H9 (cell line): Measurements from ENCODE around the gene NR1D1. TPM values are rescaled to one million over a fixed set of nuclear protein-coding genes. Genes with fewer than 3 reads are reported as not detected.

Source experiments
- DNase-seq: peaks from one replicate; pipeline ENCODE4 v3.0.0-alpha.2; 2017
- H2AFZ ChIP-seq: one replicate; pipeline ENCODE4 v1.6.1; 2013; ENCODE audit warnings: mild to moderate bottlenecking, low read length, control low read depth, moderate library complexity
- H2AK5ac ChIP-seq: 2 replicates; pipeline ENCODE4 v1.6.1; 2013; ENCODE audit warnings: low read length, control low read depth, mixed read lengths; ENCODE audit not compliant: insufficient read length
- H2BK120ac ChIP-seq: one replicate; pipeline ENCODE4 v1.6.1; 2013; ENCODE audit warnings: low read depth, mild to moderate bottlenecking, low read length, control low read depth, inconsistent platforms; ENCODE audit not compliant: poor library complexity, severe bottlenecking
- H2BK12ac ChIP-seq: 2 replicates; pipeline ENCODE4 v1.6.1; 2013; ENCODE audit warnings: low read length, control low read depth, mixed read lengths, low read depth; ENCODE audit not compliant: insufficient read length
- H2BK15ac ChIP-seq: 2 replicates; pipeline ENCODE4 v1.6.1; 2013; ENCODE audit warnings: low read depth, low read length, control low read depth
- H2BK20ac ChIP-seq: one replicate; pipeline ENCODE4 v1.6.1; 2013; ENCODE audit warnings: low read depth, mild to moderate bottlenecking, low read length, control low read depth, inconsistent platforms; ENCODE audit not compliant: poor library complexity, severe bottlenecking
- H2BK5ac ChIP-seq: 2 replicates; pipeline ENCODE4 v1.6.1; 2013; ENCODE audit warnings: low read length, control low read depth, mixed read lengths; ENCODE audit not compliant: insufficient read length
- H3K14ac ChIP-seq: 2 replicates; pipeline ENCODE4 v1.6.1; 2013; ENCODE audit warnings: low read length, control low read depth; ENCODE audit not compliant: insufficient read depth
- H3K18ac ChIP-seq: 2 replicates; pipeline ENCODE4 v1.6.1; 2013; ENCODE audit warnings: low read depth, mild to moderate bottlenecking, mixed read lengths, low read length, control low read depth; ENCODE audit not compliant: insufficient read length
- H3K23ac ChIP-seq: 2 replicates; pipeline ENCODE4 v1.6.1; 2013; ENCODE audit warnings: low read length, control low read depth, mixed read lengths, low read depth; ENCODE audit not compliant: insufficient read length
- H3K23me2 ChIP-seq: 2 replicates; pipeline ENCODE4 v1.6.1; 2013; ENCODE audit warnings: low read depth, mild to moderate bottlenecking, mixed read lengths, low read length, control low read depth; ENCODE audit not compliant: insufficient read length, poor library complexity, severe bottlenecking
- H3K27ac ChIP-seq: 2 replicates; pipeline ENCODE4 v1.5.1; 2013; ENCODE audit warnings: low read length, control low read depth, mixed read lengths, low read depth; ENCODE audit not compliant: insufficient read length
- H3K27me3 ChIP-seq: 2 replicates; pipeline ENCODE4 v1.6.1; 2013; ENCODE audit warnings: low read length, control low read depth, inconsistent platforms; ENCODE audit not compliant: insufficient read depth
- H3K4ac ChIP-seq: 2 replicates; pipeline ENCODE4 v1.6.1; 2013; ENCODE audit warnings: low read depth, mild to moderate bottlenecking, control low read depth, inconsistent platforms, low read length, moderate library complexity
- H3K4me1 ChIP-seq: 2 replicates; pipeline ENCODE4 v1.6.1; 2013; ENCODE audit warnings: low read length, control low read depth, inconsistent platforms; ENCODE audit not compliant: insufficient read depth
- H3K4me2 ChIP-seq: 2 replicates; pipeline ENCODE4 v1.6.1; 2013; ENCODE audit warnings: low read length, control low read depth, mixed read lengths; ENCODE audit not compliant: insufficient read length, insufficient read depth
- H3K56ac ChIP-seq: 2 replicates; pipeline ENCODE4 v1.6.1; 2013; ENCODE audit warnings: low read depth, mild to moderate bottlenecking, mixed read lengths, low read length, control low read depth; ENCODE audit not compliant: insufficient read length
- H3K79me1 ChIP-seq: 2 replicates; pipeline ENCODE4 v1.6.1; 2013; ENCODE audit warnings: low read depth, mild to moderate bottlenecking, moderate library complexity, low read length, control low read depth, inconsistent platforms; ENCODE audit not compliant: insufficient read depth, poor library complexity, severe bottlenecking
- H3K79me2 ChIP-seq: 2 replicates; pipeline ENCODE4 v1.6.1; 2013; ENCODE audit warnings: low read length, control low read depth, inconsistent platforms; ENCODE audit not compliant: insufficient read depth
- H3K9ac ChIP-seq: 2 replicates; pipeline ENCODE4 v1.6.1; 2013; ENCODE audit warnings: low read length, control low read depth, mixed read lengths; ENCODE audit not compliant: insufficient read length; ENCODE audit errors: extremely low read depth
- H3K9me3 ChIP-seq: one replicate; pipeline ENCODE4 v1.6.1; 2013; ENCODE audit warnings: low read depth, low read length, inconsistent platforms; ENCODE audit not compliant: control insufficient read depth
- H3T11ph ChIP-seq: one replicate; pipeline ENCODE4 v1.6.1; 2013; ENCODE audit warnings: mild to moderate bottlenecking, low read length, control low read depth, inconsistent platforms
- H4K20me1 ChIP-seq: one replicate; pipeline ENCODE4 v1.6.1; 2013; ENCODE audit not compliant: control insufficient read depth, insufficient read length, insufficient read depth
- H4K5ac ChIP-seq: 2 replicates; pipeline ENCODE4 v1.6.1; 2013; ENCODE audit warnings: low read depth, mild to moderate bottlenecking, mixed read lengths, low read length, control low read depth; ENCODE audit not compliant: insufficient read length
- H4K8ac ChIP-seq: replicated peaks from 2 replicates; pipeline ENCODE4 v1.6.1; 2013; ENCODE audit warnings: low read length, control low read depth, mixed read lengths, low read depth; ENCODE audit not compliant: insufficient read length
- H4K91ac ChIP-seq: 2 replicates; pipeline ENCODE4 v1.6.1; 2013; ENCODE audit warnings: low read depth, mild to moderate bottlenecking, moderate library complexity, mixed read lengths, low read length, control low read depth; ENCODE audit not compliant: insufficient read length
- H3K27ac Mint-ChIP-seq, 3 experiments: 2 replicates in 2 of 3; 3 replicates in 1 of 3; pipeline ENCODE4 v1.8.0; 2020 to 2021; ENCODE audit warnings: mixed read lengths in 3 of 3, mild to moderate bottlenecking in 1 of 3, moderate library complexity in 1 of 3
- H3K27me3 Mint-ChIP-seq: 2 replicates; pipeline ENCODE4 v1.8.0; 2021; ENCODE audit warnings: low read depth, mild to moderate bottlenecking, moderate library complexity, mixed read lengths
- H3K36me3 Mint-ChIP-seq, 3 experiments: 2 replicates in 2 of 3; 3 replicates in 1 of 3; pipeline ENCODE4 v1.8.0; 2020 to 2021; ENCODE audit warnings: low read depth in 3 of 3, mixed read lengths in 3 of 3; ENCODE audit not compliant: insufficient read depth in 1 of 3
- H3K4me1 Mint-ChIP-seq, 2 experiments: 2 replicates each; pipeline ENCODE4 v1.8.0; 2020; ENCODE audit warnings: mixed read lengths in 2 of 2
- H3K4me3 Mint-ChIP-seq, 2 experiments: 2 replicates in 1 of 2; 3 replicates in 1 of 2; pipeline ENCODE4 v1.8.0; 2020 to 2021; ENCODE audit warnings: mild to moderate bottlenecking in 2 of 2, mixed read lengths in 2 of 2, moderate library complexity in 1 of 2
- H3K9me3 Mint-ChIP-seq, 2 experiments: 2 replicates in 1 of 2; 3 replicates in 1 of 2; pipeline ENCODE4 v1.8.0; 2020; ENCODE audit warnings: mild to moderate bottlenecking in 2 of 2, mixed read lengths in 2 of 2, moderate library complexity in 1 of 2
- CTCF ChIP-seq: fragments of 200-600 bp; sonication (generic); conservative IDR thresholded peaks from 3 replicates; pipeline ENCODE4 v1.8.0; 2021; ENCODE audit warnings: antibody characterized with exemption, mild to moderate bottlenecking
- WGBS: extraction: QIAGEN DNeasy Blood & Tissue Kit; methylation state at CpG from one replicate; pipeline ENCODE4 v1.1.7; 2013; ENCODE audit warnings: missing lambda C conversion rate, low lambda C conversion rate, mixed read lengths; ENCODE audit not compliant: insufficient read length; ENCODE audit errors: extremely low coverage; 5-methylcytosine and 5-hydroxymethylcytosine counted together
- total RNA-seq: library from RNA; stranded (reverse); gene quantifications from 2 replicates; pipeline ENCODE4 v1.2.1, GENCODE V29; 2021

Gene NR1D1
- total RNA-seq, 1 experiment from 2014 or later = 8.6 TPM

- H3K9ac ChIP-seq = no peak overlapping the region
- H3K23ac ChIP-seq = no peak overlapping the region
- H2AK5ac ChIP-seq = no peak overlapping the region
- DNase-seq = no peak
- no peak overlapping the region for H4K8ac ChIP-seq
- no peak for TF ChIP-seq CTCF
- Mint-ChIP-seq H3K27me3 (no peaks in the 10 kb centered on the region; the same call in 1 of the 2 replicates), H3K4me1 (peaks cover 38 to 57% of the 10 kb centered on the region in 2 experiments), H3K27ac (no peak overlapping the region), H3K36me3 (peaks cover 0 to 7% (median 4%) of the 10 kb centered on the region in 3 experiments; a peak in 3 of 7 replicates), H3K4me3 (no peak overlapping the region), H3K9me3 (no peaks in the 10 kb centered on the region)
- H4K20me1 ChIP-seq = no peaks in the 10 kb centered on the region
- no peaks in the 10 kb centered on the region for H3K79me1 ChIP-seq
- no peak overlapping the region for H3K4me2 ChIP-seq
- no peak overlapping the region for H3K56ac ChIP-seq
- H2BK12ac ChIP-seq = no peak overlapping the region
- H3K14ac ChIP-seq = no peak overlapping the region
- H3K27me3 ChIP-seq = no peaks in the 10 kb centered on the region
- no peak overlapping the region for H2BK120ac ChIP-seq
- H3T11ph ChIP-seq = no peak overlapping the region
- peaks cover 12% of the 10 kb centered on the region; the same call in 1 of the 2 replicates for H3K4me1 ChIP-seq
- no peaks in the 10 kb centered on the region for H3K79me2 ChIP-seq
- H3K4ac ChIP-seq = no peak overlapping the region
- no peak overlapping the region for H2AFZ ChIP-seq
- H2BK15ac ChIP-seq = no peak overlapping the region
- no peak overlapping the region for H3K18ac ChIP-seq
- no peak overlapping the region for H4K91ac ChIP-seq
- H3K27ac ChIP-seq = no peak overlapping the region
- no CpG with 5 or more reads among the region's 6 CpGs for WGBS
- H2BK20ac ChIP-seq = no peak overlapping the region
- H3K23me2 ChIP-seq = no peaks in the 10 kb centered on the region
- H2BK5ac ChIP-seq = no peak overlapping the region
- no peaks in the 10 kb centered on the region for H3K9me3 ChIP-seq
- no peak overlapping the region for H4K5ac ChIP-seq
These were observed 25.6 kb downstream of the NR1D1 start for GRCh38 chr17:40074871-40075200.
